Measurements from ENCODE around the gene CELF4.

CELF4 gene

DNA sequence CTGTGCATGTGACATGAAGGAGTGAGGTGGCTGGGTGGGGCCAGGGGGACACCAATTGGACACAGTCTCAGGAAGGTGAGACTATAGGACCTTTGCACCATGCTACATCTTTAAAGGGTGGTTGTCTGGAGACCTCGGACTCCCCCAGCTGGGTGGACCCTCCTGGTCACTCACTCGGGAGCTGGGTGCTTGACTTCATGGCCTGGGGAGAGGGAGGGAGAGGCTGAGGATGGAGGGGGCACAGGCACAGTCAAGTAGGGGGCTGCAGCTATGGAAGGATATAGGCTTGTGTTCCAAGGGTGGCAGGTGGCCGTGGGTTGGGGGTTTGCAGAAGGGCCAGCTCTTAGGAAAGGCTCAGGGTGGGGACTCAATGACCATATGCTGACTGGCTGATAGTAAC lies 7.1 kb upstream of the CELF4 start:
- no peak for DNase-seq (ENCODE audit: low read depth)

DNA sequence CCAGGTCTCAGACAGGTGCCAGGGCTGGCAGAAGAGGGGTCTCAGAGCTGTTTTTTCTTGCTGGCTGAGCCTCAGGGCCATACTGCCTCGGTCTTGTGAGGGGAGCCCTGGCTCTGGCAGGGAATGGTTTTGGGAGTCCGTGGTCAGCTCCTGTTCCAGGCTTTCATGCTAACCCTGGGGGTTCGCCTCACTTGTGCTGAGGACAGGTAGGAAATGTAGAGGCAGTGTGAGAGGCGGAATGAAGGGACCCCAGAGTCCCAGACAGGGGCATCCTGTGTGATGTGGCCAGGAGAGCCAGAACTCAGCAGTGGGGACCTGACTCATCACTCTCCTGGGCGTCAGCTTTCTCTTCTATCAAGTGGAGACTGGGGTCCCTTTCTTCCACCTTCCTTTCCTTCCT lies 5.7 kb upstream of the CELF4 start:
- DNase-seq (ENCODE audit: low read depth) = no peak

DNA sequence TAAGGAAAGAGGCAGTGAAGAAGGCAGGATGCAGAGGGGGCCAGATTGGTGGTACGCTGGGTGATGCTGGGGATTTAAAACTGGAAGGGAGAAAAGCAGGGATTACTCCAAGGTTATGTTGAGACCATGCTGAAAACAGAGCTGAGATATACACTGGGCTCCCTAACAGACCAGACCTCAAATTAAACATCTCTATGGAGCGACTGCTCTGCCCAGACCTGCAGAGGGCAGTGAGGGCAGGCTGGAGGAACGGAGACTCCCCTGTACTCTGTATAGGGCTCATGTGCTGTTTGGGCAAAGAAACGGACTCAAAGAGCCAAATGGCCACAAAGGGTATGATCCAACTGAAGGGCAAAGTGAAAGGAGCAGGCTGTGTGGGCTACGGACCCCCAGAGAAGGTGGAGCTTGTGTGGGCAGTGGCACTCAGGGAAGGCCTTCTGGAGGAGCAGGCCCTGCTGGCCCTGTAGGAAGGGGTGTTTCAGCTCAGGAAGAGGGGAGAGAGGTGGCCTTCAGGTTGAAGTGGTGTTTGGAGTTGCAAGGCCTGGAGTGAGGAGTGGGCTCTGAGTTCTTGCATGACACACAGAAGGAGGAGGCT lies 4.8 kb upstream of the CELF4 start:
- no peak for DNase-seq (ENCODE audit: low read depth)

DNA sequence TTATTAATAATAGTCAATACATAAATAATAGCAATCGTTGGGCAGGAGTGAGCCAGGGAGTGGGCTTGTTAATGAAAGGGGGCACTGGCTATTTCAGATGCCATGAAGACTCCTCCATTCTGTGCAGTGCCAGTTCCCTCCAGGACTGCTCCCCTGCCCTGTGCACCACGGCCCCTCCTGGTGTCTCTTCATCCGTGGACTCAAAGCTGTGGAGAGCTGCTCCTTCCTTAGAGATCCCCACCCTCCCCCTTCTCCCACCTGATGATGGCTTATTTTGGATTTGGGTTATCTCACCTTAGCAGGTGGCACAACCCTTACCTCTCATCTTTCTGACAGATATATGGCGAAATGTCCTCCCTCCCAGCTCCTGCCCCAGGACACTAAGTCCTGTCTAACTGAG lies 3.1 kb upstream of the CELF4 start:
- DNase-seq (ENCODE audit: low read depth) = no peak

DNA sequence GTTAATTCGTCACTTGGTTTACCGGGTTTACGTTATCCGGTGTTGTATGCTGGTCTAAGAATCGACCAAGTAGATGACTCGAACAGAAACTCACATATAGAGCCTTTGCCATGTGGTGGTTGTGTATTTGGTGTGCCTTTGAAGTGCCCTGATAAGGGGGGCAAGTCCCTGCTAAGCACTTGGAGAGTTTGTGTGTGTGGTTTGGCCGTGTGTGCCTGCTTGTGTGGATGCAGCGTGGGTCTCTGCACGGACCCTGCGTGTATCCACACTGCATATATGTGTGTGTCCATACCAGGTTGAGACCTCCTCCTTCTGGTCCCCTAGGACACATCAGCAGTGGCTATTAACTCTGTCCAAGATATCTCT lies 2.4 kb upstream of the CELF4 start:
- no peak for DNase-seq (ENCODE audit: low read depth)

DNA sequence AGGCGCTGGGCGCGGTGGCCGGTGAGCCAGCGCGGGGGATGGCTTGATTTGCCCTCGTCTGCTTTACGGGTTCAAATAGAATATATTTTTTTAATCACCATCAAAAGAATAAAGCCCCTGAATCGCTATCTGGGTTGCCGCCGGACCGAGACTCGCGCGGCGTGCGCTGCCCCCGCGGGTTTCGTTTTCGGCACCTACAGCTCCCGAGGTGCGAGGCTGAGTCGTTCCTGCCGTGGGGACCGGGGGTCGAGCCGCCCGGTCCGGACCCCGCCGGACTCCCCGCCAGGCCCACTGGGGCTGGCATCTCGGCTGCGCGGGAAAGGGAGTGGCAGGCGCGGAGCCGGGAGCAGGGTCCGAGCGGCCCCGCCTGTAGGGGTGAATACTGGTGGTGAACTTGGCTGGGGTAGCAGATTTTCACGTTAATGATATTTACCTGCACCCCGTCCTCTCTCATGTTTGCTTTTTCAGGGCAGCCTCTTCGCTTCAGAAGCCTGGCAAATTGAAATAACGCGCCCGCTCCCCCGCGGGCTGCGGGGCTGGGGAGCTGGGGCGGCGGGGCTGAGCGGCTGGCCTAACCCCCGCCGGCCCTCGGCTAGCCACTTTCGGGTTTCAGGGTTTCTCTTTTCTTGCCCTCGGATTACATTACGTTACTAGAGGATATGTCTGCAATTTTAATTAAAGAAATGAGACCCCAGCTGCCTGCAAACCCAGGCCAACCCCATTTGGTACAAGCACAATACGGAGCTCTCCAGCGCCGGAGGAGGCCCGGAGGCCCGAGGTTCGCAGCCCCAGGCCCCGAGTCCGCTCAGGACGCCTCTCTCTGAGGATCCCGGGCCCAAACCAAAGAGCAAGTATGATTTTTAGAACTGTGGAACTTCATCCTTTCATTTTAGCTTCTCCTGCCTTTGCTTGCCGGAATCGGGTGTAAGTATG lies 1.7 kb upstream of the CELF4 start:
- DNase-seq (ENCODE audit: low read depth) = no peak

DNA sequence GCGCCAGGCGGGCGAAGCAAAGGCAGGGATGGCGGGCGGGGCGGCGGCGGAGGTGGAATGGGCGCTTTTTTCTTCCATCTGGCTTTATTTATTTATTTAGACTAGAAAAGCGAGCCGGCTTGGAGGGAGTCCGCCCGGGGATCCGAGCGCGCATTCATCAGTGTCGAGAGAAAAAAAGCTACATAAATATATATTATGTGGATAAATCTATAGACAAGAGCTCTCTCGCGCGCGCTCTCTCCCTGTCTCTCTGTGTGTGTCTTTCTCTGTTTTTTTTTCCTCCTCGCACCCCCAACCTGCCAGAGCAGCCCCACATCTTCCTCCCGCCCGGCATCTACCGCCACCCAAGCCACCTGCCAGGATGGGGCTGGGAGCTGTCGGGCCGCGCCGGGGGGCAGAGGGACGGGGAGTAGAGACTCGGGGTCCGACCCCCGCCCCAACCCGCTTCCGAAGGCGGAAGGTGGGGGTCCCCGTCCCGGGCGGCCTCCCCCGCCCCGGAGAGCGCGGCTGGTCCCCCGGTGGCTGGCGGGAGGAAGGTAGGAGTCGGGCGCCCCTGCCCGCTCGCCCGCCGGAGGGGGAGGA lies 972 bp upstream of the CELF4 start:
- no peak for DNase-seq (ENCODE audit: low read depth)

DNA sequence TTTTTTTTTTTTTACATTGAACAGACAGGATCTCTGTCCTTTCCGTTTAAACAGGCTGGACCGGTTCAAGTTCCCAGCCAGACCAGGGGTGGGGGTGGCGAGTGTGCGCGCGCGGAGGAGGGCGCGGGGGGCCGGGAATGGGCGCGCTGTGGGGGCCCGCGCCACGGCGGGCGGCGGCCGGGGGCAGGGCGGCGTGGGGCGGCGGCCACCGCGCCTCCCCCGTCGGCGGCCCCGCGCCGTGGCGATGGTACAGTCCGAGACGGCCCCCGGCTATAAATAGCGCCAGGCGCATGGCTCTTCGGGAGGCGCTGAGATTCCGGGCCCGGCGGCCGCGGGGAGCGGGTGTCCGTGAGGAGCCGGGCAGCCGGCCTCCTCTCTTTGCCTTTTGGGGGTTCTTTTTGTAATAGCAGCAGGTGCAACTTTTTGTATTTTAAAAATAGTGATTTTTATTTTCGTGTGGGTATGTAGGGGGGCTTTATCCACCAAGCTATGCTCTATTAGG lies 430 bp upstream of the CELF4 start:
- no peak for DNase-seq (ENCODE audit: low read depth)

DNA sequence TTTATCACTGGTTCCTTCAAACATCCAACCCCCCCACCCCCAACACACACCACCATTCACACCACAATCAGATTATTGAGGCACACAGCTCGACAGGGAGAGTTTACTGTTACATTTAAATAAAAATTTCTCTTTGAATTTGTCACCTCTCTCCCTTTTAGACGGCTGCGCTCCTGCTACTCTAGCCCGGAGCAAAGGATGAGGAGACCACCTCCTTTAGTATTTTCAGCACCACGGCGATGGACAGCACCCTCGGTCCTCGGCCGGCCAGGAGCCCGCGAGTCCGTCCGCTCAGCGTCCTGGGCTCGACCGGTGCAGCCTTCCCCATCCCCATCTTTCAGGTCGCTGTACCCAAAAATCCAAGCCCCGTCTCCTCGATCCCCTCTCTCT lies 892 bp downstream of the CELF4 start:
- no peak for DNase-seq (ENCODE audit: low read depth)

DNA sequence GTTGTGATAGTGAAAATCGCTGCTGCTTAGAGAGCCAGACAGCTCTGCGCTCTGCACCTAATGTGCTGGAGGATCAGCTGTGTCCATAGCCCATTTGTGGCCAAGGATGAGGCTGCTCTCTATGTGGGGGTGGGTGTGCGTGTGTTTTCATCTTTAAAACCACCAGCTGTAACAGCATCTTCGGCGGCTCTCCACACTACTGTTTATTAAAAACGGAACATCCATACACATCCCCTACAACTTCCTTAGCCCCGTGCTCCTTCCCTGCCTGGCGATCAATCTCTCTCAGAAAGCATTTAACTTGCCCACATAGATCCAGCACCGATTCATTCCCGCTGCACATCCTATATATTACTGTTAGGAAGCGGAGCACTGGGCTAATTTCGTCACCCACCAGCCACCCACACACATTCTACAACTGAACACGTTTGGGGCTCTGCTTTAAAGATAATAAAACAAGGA lies 1.6 kb downstream of the CELF4 start:
- no peak for DNase-seq (ENCODE audit: low read depth)

DNA sequence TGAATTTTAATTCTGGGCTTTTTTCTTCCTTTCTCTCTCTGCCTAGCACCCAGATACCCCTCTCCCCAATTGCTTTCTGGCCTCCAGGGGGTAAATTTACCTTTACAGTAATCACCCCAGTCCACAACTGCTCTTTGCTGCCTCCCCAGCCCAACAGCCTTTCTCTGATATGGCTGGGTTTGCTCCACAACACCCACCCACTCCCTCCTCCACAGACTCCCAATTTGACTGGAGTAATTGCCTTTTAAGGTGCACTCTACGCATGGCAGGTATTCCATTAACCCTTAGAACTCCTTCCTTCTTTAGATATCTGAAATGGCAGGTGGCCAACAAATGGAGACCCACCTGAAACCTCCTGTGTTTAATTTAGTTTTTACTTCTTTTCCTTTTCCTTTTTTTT lies 3.6 kb downstream of the CELF4 start:
- DNase-seq (ENCODE audit: low read depth) = no peak

DNA sequence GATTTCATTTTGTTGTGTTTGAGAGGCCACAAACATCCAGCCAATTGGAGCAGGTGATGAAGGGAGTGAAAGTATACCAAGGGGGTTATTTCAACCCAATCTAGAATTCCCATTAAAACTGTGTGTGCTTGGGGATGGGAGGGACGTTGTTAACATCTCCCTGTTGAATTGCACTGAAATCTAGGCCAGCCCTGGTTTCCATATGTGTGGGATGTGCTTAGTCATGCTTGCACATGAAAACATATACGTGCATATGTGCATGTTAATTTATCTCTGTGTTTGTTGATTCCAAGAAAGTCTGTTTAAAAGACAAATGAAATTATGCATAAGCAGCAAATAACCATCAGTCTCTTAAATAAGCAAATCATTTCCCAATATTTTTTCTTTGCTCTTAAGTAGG lies 5.6 kb downstream of the CELF4 start:
- DNase-seq (ENCODE audit: low read depth) = no peak

DNA sequence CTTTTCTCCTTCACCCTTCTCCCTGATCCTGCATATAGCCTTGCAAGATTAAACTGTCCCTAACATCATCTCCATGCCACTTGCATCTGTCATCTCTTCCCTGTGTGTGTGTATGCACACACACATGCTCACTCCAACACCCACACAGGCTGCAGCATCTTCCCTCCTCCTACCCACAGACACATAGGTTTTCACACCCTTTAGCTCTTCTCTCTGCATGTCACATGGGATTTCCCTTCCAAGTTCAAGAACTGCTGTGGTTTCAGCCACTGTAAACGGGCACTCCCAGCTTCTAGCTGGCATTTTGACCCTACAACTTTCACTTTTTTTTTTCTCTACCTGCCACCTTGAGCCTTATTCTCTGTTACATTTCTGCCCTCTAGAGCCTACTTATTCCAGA lies 6.4 kb downstream of the CELF4 start:
- DNase-seq (ENCODE audit: low read depth) = no peak

DNA sequence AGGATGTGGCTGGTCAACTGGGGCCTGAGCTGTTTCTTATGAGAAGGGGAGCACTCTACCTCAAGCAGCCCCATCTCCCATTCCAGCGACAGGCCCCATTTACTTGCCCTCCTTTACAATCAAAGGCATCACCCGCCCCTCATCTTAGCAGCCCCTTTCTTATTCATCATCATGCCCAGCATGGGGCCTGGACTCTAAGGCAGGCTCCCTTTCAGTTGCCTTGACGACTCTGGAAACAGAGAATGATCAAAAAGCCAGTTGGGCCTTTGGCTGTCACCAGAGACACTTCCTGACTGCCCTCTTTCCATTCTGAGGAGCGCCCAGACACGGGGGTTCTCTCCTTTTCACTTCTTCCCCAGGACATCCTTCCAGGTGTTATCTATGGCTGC lies 11.2 kb downstream of the CELF4 start:
- DNase-seq (ENCODE audit: low read depth) = no peak

DNA sequence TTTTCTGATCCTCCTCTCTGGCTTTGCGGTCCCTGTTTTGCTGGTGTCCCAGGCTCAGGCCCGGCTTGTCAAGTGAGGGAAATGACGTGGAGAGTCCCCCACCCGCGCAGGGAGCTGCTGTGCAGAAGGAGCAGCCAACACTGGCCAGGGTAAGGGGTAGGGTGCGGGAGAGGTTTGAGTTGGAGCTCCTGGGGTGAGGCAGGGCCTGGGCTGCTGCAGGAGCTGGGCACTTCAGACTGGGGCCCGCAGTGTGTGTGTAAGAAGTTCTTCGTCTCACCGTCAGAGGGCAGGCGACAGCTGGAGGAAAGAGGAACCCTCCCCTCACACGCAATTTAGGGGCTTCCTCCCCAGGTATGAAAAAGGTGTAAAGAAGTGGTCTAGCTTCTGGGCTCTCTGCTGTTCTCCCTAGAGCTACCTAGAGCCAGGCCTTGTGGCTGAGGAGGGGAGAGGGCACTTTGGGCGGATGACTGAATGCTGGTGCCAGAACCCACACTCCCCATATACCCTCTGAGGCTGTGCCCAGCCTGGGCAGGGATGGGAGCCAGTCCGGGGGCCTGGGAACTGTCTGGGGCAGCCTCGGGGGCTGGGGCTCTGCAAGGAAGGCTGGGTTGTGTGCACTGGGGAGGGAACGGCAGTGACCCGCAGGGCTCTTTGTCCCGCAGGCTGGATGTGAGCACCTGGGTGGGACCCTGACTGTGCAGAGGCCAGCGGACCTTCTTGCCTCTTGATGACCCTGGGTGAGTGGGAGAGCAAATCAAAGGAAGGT lies 11.8 kb downstream of the CELF4 start:
- no peak for DNase-seq (ENCODE audit: low read depth)

DNA sequence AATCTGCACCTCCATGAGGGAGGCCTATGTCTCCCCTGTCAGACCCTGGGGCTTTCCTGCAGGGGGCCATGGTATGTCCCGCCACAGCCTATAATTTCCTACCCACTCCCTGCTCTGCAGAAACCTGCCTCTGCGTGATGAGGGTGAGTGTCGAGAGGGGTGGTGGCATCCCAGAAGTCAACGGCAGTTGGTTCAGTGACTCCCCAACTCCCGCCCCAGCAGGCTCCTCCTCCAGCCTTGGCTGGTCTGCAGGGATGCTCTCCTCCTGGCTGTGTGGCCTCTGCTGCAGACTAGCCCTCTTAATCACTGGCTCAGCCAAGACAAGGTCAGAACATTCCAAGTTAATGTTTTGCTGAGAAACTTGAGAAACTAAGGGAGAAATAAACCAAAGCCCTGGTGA lies 13.3 kb downstream of the CELF4 start:
- no peak for DNase-seq (ENCODE audit: low read depth)

DNA sequence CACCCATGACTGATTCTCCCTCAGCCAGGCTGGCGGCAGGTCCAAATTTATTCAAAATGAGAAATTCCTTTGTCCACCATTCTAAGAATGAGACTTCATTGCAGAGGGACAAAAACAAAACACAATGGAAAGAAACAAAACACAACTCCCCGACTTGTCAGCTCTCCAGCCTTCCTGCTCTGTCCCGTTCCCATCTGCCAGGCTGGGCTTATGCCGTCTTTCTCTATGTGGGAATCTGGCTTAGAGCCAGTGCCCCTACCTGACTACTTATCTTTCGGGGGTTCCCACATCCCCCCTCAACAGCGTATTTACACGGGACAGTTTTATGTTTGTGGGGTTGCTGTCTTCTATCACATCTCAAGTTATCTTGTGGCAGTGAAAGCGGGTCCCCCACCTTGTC lies 13.8 kb downstream of the CELF4 start:
- no peak for DNase-seq (ENCODE audit: low read depth)

DNA sequence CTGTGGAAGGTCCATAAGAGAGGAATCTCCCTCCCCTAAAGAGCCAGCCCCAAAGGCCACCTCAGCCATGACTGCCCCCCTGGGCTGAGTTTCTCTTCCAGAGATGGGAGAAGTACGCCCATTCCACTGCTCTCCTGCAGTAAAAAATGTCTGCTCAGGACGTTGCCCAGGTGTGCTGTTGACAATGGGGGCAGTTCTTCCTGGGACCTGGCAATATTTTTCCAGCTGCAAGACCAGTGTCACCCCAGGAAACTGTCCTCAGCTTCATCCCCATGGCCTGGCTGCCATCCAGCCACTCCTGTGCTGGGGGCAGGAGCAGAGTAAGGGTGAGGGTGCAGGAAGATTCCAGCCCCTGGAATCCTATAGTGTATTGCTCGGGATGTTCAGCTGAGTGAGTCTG lies 14.3 kb downstream of the CELF4 start:
- DNase-seq (ENCODE audit: low read depth) = no peak

DNA sequence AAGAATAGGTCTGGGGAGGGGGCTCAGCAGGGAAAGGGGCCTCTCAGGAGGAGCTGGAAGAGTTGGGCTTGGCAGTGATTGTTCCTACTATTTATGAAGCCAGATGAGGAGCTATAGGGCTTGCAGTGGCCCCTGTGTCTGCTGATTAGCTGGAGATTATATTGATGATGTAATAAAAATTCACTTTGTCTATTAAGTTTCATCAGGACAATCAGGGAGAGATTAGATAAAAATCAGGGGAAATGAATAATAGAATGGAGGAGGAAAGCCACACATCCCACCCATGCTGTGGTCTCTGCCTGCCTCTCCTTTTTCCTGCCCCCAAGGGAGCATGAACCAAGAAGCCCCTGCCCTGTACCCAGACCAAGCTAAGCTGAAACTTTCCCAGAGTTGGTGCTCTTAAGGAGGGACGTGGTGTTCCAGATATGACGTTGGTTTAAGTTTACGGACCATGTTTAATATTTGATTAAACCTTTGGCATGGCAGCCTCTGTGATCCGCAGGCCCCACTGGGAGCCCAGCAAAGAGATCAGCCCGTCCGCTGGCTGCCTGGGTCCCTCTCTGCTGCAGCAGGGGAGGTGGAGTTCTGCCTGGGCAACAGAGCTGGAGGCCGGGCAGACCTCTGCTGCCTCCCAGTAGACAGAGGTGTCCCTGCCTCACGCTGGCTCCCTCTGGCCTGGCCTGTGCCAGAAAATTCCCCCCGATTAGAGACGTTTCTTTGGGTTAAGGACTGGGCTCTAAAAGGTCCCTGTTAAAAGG lies 15.3 kb downstream of the CELF4 start:
- no peak for DNase-seq (ENCODE audit: low read depth)

DNA sequence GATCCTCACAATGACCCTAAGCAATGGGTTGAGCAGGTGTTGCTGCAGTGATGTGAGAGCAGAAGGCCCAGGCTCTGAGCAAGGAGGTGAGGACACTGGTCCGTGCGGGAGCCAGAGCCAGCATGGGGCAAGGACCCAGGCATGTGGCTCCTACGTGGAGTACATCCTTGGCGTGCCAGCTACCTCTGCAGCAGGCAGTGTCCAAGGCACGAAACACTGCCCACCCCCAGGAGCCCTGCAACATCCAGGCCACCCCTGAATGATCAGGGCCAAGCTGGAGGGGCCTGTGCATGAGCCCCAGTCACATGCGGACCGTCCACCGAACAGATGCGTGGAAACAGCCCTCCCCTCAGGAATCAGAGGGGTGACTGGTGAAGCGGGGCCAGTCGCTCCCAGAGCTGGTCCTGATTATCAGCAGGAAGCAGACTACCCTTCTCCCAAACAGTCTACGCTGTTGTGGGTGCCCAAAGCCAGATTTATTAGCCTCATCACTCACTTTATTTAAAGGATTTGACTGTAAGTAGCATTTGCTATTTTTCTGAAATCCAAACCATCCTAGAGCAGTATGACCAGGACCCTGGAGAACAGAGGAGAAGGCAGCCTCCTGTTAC lies 16.8 kb downstream of the CELF4 start:
- no peak for DNase-seq (ENCODE audit: low read depth)

DNA sequence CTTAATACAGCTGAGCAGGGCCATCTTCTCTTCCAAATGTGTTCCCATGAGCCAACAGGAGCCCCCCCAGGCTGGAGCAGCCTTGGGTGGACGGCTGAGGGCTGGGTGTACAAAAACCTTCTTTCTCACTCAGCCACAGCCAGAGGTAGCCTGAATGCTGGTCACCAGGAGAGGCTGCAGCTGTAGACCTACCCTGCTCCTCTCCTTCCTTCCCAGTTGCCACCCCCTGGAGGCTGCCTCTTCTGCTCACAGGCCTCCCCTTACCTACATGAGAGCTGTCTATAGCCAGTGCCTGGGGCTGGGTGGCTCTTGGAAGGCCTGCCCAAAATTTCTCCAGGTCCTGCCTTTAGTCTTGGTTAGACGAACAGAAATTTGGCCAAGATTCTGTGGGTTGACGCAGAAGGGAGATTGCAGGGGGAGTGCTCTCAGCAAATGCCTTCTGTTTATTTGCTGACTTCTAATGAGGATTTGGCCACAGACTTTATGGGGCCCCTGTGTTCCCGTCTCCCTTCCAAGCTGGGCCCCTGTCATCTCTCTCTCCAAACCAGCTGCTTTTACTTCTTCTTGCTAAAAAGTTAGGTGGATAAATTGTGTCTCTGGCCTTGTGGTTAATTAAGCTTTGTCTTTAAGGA lies 18.3 kb downstream of the CELF4 start:
- DNase-seq (ENCODE audit: low read depth) = no peak
